Lower leg skin (tissue), 4 donors: ENCODE results near the gene SF3B2. TPM values are rescaled to one million over a fixed set of nuclear protein-coding genes. Genes with fewer than 3 reads are reported as not detected.

Experiments used
- DNase-seq, 2 donors: peaks; one replicate each; pipeline ENCODE4 v3.0.0-alpha.2; 2019; ENCODE audit warnings: low spot score in 2 of 2
- H3K4me3 ChIP-seq: fragments of 200-600 bp; sonication (generic); 2 replicates; pipeline ENCODE4 v1.5.1; 2017; ENCODE audit warnings: mild to moderate bottlenecking, low read depth; ENCODE audit not compliant: poor library complexity, severe bottlenecking
- CTCF ChIP-seq, 3 donors: fragments of 450-650 bp; IDR thresholded peaks; one replicate each; pipeline ENCODE4 v1.5.1; 2016; ENCODE audit warnings: antibody characterized with exemption in 3 of 3, mild to moderate bottlenecking in 3 of 3, moderate library complexity in 2 of 3
- POLR2A ChIP-seq, 2 donors: fragments of 450-650 bp; IDR thresholded peaks; one replicate each; pipeline ENCODE4 v1.6.1; 2016 to 2017; ENCODE audit warnings: antibody characterized with exemption in 2 of 2, mild to moderate bottlenecking in 1 of 2, moderate library complexity in 1 of 2
- whole genome bisulfite sequencing, 2 donors: methylation state at CpG; one replicate each; pipeline ENCODE4 v1.1.5; 2018; 5-methylcytosine and 5-hydroxymethylcytosine counted together
- intact Hi-C: fragments of 100-400 bp; cut with DNase I; formaldehyde crosslinking; loops from one replicate; pipeline ENCODE4 v1.15.0; 2023; ENCODE audit warnings: low total_unique reads
- total RNA-seq, 4 donors: library from RNA; depleted of rRNA; stranded (reverse); fragments of >200 nt; gene quantifications; one replicate each; pipeline ENCODE4 v1.1.0, GENCODE V29; 2016

Gene SF3B2
- total RNA-seq, 4 donors from 2014 or later: 94.3 to 160 (median 114) TPM

- TF ChIP-seq CTCF (IDR thresholded peaks at IDR 0.05) (no peak), POLR2A (IDR thresholded peaks at IDR 0.05) (no peak)
- no peak for DNase-seq
- intact Hi-C loops: no loop called here
- WGBS, 2 donors: 94 to 99% methylated on average over 4 to 6 of the region's 6 CpGs
- no peak overlapping the region for H3K4me3 ChIP-seq
Observed at GRCh38 chr11:66014804-66015453, 37.2 kb upstream of the SF3B2 start.

GRCh38 chr11:66015454-66015881, 36.7 kb upstream of the SF3B2 start:
- DNase-seq: no peak
- WGBS, 2 donors: 67 to 75% methylated on average over 6 to 7 of the region's 7 CpGs
- intact Hi-C loops: no loop called here
- TF ChIP-seq POLR2A (IDR thresholded peaks at IDR 0.05) (no peak), CTCF (IDR thresholded peaks at IDR 0.05) (no peak)
- no peak overlapping the region for H3K4me3 ChIP-seq

- DNase-seq: no peak
- intact Hi-C loops: no loop called here
- WGBS, 2 donors: 74 to 77% methylated on average over 17 of the region's 18 CpGs
- TF ChIP-seq POLR2A (IDR thresholded peaks at IDR 0.05) (no peak), CTCF (IDR thresholded peaks at IDR 0.05) (no peak)
- H3K4me3 ChIP-seq: no peak overlapping the region
Observed at GRCh38 chr11:66015936-66016792, 36.0 kb upstream of the SF3B2 start.

GRCh38 chr11:66016793-66017177, 35.4 kb upstream of the SF3B2 start:
- no peak for DNase-seq
- intact Hi-C loops: no loop called here

GRCh38 chr11:66017321-66017720, 34.8 kb upstream of the SF3B2 start:
- intact Hi-C loops: no loop called here
- no peak for DNase-seq
- H3K4me3 ChIP-seq: no peak overlapping the region
- WGBS, 2 donors: 90 to 92% methylated on average over 4 of the region's 4 CpGs
- no peak for TF ChIP-seq CTCF (IDR thresholded peaks at IDR 0.05)

More at GRCh38 chr11:66016793-66017177, 35.4 kb upstream of the SF3B2 start:
- TF ChIP-seq POLR2A (IDR thresholded peaks at IDR 0.05): no peak
- TF ChIP-seq CTCF (IDR thresholded peaks at IDR 0.05): no peak
- no peak overlapping the region for H3K4me3 ChIP-seq
- 84 to 90% methylated on average over 10 of the region's 10 CpGs for WGBS, 2 donors
